Panc1 (cell line): ENCODE results near the gene BAHCC1.

ENCODE experiments used
- CTCF ChIP-seq: fragments of 450-650 bp; IDR thresholded peaks from 2 replicates; pipeline ENCODE4 v1.5.1; 2017; ENCODE audit warnings: mild to moderate bottlenecking
- POLR2AphosphoS5 ChIP-seq: IDR thresholded peaks from 2 replicates; pipeline ENCODE4 v1.6.1; 2012; ENCODE audit warnings: mild to moderate bottlenecking, low read depth, low read length, moderate library complexity

- no peak for TF ChIP-seq CTCF
- no peak for TF ChIP-seq POLR2AphosphoS5
These were observed 103.8 kb downstream of the BAHCC1 start for GRCh38 chr17:81498953-81499600.
